ENCODE results near the gene CFP.

The CFP gene

GRCh38 chrX:47574076-47574546, 55.6 kb downstream of the CFP start:
- DNase-seq (ENCODE audit: low spot score), result no peak

- no peak for DNase-seq (ENCODE audit: low spot score)
Measured at GRCh38 chrX:47573341-47574075, 56.2 kb downstream of the CFP start.
